H4 (cell line): ENCODE results near the gene AGPAT3. TPM values are rescaled to one million over a fixed set of nuclear protein-coding genes. Genes with fewer than 3 reads are reported as not detected.

Experiments
- DNase-seq: peaks from one replicate; pipeline ENCODE4 v3.0.0-alpha.2; 2015; ENCODE audit warnings: low spot score
- total RNA-seq: library from RNA; depleted of rRNA; stranded (reverse); fragments of >200 nt; shearing (Covaris generic); gene quantifications from 2 replicates; pipeline ENCODE4 v1.2.3, GENCODE V29; 2014

Gene AGPAT3
- total RNA-seq, 1 experiment from 2014 or later: 29.4 TPM

DNA sequence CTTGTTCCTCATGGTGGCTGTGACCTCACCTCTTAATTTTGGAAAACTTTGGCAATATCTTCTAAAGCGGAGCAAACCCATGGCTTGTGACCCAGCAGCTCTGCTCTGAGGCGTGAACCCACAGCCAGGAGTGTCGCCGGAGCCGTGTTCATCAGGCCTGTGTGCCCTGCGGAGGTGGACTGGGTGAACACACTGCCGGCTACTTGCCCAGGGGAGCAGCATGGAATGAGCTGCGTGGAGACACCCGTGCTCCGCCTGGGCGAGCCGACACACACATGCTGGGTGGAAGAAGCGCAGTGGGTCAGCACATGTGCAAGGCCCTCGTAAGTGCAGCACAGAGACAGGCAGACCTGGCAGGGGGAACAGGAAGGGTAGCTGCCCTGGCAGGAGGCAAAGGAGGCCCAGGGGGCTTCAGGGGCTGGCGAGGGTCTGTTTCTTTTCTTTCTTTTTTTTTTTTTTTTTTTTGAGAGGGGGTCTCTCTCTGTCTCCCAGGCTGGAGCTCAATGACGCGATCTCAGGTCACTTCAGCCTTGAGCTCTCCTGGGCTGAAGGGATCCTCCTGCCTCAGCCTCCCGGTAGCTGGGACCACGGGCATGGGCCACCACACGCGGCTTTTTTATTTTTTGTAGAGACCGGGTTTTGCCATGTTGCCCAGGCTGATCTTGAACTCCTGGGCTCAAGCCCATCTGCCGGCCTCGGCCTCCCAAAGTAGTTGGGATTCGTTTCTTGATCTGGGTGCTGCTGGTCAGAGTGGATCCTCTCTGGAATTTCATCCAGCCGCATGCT is 41.8 kb downstream of the AGPAT3 start:
- no peak for DNase-seq

DNA sequence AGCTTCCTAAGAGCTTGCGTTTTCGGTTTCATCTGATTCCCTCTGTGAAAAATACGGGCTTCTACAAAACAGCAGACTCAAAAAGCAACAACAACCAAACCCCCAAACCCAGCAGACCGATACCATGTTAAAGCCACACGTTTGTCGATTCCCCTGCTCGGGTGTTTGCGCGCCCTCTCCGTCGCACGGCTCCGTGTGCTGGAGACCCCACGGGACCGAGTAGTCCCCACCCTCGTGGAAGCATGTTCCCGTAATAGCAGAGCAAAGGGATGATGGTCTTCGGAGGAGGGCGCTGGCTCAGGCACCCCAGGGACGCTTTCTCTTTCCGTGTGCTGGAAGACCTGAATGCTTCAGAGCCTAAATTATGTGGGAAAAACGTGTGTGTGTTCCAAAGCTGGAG is 42.7 kb downstream of the AGPAT3 start:
- DNase-seq: no peak

DNA sequence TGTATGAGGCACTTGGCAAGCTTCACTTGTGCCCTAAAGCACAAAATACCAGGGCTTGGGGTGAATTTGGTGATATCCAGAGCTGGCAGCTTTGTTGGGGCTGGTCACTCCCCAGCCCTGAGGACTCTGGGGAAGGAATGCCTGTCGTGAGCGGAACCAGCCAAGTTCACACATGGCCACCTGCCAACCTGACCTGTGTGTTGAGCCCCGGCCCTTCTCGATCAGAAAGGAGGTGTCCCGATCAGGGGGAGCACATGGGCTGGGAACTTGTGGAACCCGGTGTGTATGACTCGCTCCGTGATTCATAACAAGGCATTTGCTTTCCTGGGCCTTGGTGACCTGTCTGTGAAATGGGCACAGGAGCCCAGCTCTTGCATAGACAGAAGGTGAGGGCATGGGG is 43.1 kb downstream of the AGPAT3 start:
- DNase-seq: no peak

DNA sequence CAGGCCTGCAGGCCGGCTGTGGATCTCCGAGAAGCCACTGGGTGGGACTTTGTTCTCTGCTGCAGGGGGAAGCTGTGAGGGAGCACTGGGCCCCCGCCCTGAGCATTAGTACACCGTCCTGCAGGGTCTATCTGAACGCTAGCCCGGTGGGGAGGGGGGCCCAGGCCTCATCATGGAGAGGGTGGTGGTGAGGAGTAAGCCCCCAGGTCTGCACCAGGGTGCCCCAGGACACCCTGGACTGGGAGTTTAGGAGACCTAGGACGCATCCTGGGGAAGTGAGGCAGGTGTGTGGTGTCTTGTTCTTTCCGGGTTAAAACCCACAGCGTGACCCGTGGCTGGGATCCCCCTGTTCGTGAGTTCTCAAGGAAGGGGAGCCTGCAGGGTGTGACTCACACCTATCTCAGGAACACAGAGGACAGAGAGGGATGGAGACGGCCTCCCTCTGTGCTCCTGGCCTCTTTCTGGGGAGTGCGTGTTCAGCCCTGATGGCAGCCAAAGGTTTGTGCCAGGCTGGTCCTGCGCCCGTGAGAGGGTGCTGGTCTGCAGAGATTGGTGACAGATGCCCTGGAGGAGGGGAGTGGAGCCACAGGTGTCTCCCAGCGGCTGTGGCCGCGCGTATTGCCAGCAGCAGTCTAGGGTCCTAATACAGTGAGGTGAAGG is 44.8 kb downstream of the AGPAT3 start:
- DNase-seq: no peak

DNA sequence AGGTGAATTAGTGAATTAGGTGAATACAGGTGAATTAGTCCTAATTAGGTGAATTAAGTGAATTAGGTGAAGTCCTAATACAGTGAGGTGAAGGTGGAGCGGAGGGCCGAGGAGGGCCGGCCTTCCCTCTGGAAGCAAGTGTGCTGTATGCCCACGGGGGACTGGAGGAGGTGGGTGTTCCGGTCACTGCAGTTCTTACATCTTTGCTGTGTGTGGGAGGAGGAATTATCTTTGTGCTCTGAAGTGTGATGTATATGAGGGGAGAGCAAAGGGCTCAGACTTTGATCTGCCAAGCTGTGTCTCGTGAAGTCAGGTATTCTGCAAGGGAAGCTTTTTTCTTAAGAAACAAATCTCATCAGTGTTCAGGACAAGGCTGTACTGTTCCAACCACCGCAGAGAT is 45.4 kb downstream of the AGPAT3 start:
- DNase-seq: no peak

DNA sequence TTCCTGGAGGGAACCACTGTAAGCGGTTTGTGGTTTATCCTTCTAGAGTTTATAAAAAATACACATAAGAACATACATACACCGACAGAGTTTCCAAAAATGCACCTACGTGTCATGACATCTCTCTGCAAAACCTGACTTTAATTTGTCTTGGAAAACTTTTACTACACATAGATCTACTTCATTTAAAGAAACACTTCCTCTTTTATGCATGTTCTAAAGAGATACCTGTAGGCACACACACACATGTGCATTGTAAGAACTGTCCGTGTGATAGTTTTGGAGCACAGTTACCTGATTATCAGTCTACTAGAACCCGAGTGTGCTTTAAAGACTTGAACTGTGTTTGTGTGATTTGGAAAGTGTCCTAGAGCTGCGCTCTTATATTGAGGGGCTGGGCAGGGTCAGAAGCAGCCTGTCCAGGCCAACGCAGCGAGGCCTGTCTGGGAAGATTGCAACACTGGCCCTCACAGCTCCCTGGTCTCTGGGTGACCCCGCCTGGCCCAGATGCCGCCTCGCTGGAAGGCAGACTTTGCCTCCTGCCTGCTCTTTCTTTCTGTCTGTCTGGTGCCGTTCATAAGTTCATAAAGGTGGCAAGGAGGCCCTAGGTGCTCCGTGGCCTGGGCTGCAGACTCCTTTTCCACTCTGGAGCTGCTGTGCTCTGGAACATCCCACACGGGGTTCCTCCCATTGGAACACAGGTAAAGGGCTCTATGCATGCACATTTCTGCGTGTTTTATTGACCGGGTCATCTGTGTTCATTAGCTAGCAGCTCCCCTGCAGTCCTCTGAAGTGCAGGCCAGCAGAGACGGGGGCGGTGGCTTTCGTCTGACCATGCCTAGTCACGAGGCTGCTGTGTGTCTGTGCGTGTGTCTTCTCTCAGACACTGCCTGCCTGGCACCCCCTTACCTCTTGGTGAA is 46.3 kb downstream of the AGPAT3 start:
- DNase-seq: no peak

DNA sequence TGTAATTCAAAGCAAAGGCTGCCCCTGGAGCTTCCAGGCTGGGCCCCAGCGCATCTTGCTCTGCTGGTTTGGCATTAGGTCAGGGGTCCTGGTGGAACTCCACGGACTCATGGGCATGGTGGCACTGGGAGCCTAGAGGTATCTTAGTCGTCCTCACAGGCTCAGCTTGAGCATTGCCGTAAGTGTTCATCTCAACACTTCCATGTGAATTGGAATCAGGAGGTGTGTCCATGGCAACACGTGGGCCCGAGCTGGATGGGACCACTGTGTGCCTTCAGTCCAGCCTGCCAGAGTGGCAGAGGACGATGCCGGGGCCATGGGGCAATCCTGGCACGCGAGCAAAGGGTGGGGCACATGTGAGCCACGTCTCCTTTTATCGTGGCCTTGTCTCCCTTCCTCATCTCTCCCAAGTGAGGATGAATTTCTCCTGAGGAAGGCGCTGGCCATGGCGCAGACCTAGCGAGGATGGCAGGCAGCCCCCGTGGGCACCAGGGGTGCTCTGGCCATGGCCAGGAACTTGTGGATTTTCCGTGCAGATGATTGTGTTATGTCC is 47.0 kb downstream of the AGPAT3 start:
- no peak for DNase-seq

DNA sequence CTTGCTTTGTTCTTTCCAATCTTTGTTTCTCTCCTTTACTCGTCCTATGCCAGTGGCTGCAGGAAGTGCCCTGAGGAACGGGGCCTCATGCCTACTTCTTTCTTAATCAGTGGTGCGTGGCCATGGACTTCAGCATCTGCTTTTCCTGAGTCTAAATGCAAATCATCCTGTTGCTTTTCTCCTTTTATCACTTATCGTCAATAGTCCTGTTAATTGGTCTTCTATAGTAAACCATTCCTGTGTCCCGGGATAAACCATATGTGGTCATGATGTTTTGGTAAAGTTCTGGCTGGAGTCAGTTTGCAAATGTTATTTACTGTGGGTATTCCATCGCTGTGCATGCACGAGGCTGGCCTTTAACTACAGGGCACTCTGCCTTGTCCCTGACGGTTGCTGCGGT is 47.5 kb downstream of the AGPAT3 start:
- DNase-seq: no peak

DNA sequence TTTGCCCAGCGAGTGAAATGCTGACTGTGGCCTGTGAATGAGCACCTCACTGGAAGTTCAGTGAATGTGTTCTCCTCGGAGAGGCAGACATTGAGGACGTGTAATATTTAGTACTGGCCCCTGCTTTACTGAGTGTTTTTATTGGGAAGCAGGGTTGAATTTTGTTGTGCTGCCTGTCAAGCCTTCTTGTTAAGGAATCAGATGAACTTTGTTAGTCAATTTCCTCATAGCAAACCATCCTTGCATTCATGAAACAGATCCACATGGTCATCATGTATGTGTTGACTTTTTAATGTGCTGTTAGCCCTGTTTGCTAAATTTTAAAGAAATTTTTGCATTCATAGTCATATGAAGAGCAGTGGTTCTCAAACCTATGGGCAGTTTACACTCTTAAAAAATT is 47.9 kb downstream of the AGPAT3 start:
- no peak for DNase-seq

DNA sequence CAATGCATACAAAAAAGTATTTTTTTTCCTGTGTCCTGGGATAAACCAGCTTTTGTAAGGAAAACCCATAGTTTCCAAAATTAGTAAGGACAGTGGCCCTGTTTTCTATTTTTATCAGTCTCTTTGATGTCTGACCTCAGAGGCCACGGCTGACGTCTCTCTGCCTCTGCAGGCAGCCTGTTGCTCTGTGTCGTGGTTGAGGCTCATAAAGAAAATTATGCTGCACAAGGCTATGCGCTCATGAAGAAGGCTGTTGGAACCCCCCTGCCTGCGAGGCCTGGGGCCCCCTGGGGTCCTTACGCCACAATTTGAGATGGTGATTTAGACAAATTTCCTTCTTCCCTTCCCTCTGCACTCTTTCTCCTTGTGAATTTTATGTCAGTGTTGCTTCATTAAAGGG is 48.9 kb downstream of the AGPAT3 start:
- no peak for DNase-seq

DNA sequence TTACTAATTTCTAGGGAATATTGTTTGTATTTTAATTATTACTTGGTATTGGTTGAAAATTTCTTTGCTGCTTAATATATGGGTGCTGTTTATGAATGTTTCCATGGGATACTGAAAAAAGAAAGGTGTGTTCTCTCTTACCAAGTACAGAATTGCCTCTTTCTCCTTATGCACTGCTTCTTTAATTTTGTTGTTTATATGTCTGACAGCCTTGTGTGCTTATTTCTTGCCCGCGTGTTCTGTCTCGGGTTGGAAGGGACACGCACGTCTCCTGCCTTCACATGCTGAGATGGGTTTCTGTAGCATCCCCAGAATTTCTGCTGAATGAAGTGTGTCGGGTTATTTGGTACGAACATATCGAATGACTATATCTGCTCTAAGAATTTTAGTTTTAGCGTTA is 51.1 kb downstream of the AGPAT3 start:
- DNase-seq: no peak

DNA sequence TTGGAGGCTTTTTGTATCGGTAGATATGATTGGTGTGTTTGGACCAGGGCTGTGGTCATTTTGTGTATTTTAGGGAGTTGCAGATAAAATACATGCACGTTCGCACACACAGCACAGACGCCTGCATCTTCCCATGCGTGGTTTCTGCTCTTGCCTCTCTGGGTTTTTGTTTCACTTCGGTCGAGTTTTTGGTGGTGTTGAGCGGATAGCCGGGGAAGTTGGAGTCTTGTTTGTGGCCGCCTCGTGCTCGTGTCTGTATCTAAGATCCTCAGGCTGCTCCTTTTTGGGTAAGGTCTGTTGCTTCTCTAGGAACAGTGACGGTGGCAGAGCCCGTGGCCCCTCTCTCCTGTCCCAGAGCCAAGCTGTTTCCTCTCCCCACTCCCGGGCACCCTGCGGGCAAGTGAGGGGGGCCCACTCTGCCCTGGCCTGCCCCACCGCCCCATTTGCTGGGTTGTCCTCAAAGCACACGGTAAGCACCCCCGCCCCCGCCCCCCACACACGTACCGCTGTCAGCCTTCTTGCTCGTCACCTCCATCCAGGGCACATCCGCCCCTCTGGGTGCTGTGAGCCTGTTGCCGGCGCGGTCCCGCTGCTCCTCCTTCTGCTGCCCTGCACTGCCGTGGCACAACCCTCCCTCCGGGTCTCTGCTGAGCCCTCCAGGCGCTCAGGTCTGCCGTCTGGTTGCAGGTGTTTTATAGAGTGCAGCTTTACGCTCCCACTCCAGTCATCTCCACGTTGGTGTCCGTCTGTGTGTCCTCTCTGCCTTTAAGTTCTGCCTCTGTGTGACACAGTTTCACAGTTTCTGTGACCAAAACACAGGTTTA is 51.9 kb downstream of the AGPAT3 start:
- no peak for DNase-seq

DNA sequence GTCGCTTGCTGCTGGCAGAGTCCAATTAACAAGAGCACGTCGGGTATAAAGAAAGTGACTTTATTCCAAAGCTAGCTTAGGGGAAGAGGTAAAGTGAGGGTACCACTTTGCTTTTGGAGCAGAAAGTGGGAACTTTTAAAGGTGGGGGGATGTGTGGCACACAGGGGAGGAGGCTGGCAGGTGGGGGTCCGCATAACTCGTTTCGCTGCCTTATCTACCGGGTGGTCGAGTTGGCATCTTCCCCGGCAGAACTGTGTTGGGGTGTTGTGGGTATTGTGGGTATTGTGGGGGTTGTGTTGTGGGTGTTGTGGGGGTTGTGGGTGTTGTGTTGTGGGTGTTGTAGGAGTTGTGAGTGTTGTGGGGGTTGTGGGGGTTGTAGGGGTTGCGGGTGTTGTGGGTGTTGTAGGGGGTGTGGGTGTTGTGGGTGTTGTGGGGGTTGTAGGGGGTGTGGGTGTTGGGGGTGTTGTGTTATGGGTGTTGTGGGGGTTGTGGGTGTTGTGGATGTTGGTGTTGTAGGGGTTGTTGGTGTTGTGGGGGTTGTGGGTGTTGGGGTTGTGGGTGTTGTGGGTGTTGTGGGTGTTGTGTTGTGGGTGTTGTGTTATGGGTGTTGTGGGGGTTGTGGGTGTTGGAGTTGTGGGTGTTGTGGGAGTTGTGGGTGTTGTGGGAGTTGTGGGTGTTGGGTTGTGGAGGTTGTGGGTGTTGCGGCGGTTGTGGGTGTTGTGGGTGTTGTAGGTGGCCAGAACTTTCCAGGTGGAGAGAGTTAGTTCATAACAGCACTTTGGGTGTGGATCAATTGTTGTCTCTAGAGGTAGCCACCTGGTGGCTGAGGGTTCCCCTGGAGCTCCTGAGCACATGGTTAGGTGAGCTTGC is 52.7 kb downstream of the AGPAT3 start:
- no peak for DNase-seq

DNA sequence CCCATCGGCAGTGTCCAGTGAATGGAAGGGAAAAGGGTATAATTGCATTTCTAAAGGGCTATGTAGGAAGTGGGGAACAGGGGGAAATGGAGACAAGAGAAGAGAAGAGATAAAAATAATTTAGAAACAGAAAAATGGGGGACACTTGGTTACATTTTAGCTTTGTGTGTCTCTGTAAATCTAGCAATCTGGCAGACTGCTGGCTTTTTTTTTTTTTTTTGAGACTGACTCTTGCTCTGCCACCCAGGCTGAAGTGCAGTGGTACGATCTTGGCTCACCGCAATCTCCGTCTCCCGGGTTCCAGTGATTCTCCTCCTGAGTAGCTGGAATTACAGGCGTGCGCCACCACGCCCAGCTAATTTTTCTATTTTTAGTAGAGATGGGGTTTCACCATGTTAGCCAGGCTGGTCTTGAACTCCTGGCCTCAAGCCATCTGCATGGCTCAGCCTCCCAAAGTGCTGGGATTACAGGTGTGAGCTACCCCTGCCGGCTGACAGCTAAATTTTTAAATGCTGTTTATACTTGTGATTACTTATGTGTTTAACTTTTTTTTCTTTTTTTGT is 53.4 kb downstream of the AGPAT3 start:
- DNase-seq: no peak

DNA sequence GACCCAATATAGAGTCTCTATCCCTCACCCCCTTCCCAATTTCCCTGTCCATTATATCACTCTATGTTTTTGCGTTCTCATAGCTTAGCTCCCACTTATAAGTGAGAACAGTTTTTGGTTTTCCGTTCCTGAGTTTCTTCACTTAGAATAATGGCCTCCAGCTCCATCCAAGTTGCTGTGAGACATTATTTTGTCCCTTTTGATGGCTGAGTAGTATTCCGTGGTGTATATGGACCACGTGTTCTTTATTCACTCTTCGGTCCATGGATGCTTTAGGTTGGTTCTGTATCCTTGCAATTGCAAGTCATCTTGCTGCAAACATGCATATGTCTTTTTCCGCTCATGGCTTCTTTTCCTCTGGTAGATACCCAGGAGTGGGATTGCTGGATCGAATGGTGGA is 54.3 kb downstream of the AGPAT3 start:
- DNase-seq: no peak

DNA sequence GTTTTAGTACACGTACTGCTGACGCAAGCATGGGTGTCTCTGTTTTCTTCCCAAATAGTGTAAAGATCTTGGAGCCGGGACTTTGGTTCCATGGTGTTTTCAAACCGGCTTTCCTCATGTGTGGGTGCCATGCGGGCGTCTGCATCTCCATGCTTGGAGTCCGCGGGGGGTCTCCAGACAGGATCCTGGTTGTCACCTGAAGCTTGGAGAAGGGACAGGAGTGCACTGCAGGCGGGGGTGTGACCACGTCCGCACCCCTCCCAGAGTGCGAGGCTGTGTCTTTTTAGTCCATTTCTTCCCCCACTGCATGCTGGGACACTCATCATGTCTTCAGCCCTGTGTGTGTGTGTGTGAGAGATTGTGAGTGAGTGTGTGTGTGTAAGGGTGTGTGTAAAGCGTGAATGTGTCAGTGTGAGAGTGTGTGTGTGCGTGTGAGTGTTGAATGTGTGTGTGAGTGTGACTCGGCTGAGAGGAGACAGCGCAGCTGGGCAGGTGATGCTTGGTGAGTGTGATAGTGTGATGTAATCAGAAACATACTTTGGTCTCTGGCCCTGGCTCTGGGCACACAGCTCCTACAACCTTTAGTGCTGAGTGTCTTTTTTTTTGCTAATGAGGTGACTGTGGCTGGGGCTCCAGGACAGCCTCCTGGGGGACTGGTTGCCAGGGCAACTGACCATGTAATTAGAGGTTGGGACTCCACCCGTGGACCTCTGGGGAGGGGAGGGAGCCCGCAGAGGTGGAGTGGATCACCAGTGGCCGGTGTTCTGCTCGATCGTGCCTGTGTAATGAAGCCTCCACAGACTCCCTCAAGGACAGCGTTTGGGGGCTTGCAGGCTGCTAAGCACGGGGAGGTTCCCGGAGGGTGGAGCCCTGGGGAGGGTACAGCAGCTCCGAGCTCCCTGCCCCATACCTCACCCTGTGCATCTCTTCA is 55.1 kb downstream of the AGPAT3 start:
- DNase-seq: no peak

DNA sequence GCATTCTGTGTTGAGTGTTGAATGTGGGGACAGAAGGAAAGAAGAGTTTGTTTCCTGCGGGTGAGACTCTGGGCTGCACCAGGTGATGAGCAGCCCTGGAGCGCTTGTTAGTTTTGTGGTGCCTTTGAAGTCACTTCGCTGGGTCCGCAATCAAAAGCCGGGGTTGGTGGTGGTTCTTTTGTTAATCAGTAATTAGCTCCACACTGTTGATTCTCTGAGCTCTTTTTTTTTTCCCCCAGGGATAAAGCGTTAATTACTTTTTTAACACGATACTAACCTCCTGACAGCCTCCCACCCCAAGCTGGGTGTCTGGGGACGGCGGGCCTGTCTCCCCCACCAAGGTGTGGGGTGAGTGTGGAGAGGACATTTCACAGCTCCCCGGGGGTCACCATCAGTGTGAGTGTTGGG is 56.6 kb downstream of the AGPAT3 start:
- no peak for DNase-seq

DNA sequence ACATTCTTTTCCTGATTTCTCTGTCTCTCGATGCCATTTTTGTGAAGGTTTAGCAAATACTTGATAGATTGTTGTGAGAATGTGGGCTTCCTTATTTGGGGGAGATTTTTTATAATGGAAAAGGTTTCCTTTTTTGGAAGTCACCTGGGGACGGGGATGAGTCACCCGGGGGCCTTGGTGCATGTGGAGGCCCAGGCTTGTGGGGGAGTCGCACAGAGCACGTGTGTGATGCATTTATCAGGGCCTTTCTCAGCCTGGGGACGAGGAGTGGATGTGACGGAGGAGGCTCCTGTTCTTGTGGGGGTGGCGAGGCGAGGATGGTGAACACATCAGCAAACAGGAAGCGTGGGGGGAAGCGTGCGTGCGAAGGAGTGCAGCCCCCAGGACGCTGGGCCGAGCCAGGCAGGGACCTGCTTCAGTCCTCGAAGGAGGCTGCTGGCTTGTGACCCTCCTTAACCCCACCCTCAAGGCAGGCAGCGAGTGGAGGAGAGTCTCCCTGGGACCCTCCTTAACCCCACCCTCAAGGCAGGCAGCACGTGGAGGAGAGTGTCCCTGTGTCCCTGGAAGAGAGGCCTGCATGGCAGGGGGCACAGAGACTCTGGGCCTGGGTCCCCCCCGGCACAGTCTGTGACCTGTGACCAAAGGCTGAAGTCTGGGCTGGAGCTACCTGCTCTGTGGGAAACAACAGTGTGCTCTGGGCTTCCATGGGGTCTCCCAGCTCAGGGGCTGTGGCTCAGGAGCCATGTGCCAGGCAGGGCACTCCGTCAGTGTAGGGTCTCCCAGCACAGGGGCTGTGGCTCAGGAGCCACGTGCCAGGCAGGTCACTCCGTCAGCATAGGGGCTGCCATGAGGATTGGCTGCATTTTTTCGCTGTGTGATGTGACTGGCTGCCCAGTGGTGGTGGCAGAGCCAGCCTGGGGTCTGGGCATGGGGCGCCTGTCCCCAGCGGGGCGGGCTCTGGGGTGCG is 57.2 kb downstream of the AGPAT3 start:
- no peak for DNase-seq
